NT2/D1 (cell line): ENCODE data around the gene TMEM141.

Experiments
- YY1 ChIP-seq: IDR thresholded peaks from 2 replicates; pipeline ENCODE4 v1.6.1; 2011; ENCODE audit not compliant: insufficient read length, insufficient read depth
- ZNF274 ChIP-seq: IDR thresholded peaks from 2 replicates; pipeline ENCODE4 v1.6.1; 2011; ENCODE audit warnings: mild to moderate bottlenecking, low read depth, low read length

DNA sequence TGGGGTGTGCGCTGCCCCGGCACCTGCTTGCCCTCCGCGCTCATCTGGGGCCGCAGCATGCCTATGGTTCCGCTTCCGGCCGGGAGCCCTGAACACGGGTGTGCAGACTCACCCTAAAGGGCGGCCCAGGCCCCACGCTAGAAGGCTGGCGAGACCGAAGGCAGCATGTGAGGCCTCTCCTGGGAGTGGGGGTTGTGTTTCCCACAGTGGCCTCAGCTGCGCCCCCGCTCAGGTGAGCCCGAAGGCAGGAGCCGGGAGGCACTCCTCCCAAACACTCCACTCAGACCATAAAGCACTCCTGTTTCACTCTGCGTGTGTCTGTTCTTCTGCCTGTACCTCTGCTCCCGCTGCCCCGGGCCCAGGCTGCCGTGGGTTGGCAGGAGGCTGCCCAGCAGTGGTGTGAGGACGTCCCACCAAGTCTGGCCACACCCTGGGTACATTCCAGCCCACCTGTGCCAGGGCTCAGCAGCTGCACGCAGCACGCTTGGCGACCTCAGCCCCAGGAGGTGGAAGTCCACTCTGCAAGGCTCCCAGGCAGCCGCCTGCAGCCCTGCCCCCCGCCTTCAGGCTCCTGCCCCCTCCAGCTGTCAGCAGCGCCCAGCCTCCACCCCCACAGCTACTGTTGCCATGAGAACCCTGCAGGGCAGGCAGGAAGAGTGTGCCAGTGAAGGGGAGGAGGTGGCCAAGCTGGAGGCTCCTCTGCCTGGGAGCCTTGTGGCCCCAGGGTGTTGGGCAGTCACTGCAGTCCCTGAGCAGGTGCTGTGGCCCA is 49.9 kb downstream of the TMEM141 start:
- TF ChIP-seq YY1 (no peak), ZNF274 (no peak)
